Measurements from ENCODE around the gene ATP5F1D.

The ATP5F1D gene

GRCh38 chr19:1274081-1274851 lies 32.7 kb downstream of the ATP5F1D start:
- H3K4me1 ChIP-seq (ENCODE audit: control insufficient read depth, insufficient read depth, low read length) = peaks cover 5% of the 10 kb centered on the region
- no peaks in the 10 kb centered on the region for H3K27me3 ChIP-seq (ENCODE audit: control insufficient read depth, insufficient read depth, low read length)
- no peaks in the 10 kb centered on the region for H3K9me3 ChIP-seq (ENCODE audit: control insufficient read depth, insufficient read depth, low read length)
- peak overlapping the region; percentile 55 for H3K4me3 ChIP-seq (ENCODE audit: low read depth, low read length)
- peak overlapping the region; percentile 88 for H3K9ac ChIP-seq (ENCODE audit: low read depth, low read length)
- H3K36me3 ChIP-seq (ENCODE audit: control insufficient read depth, insufficient read depth, low read length) = peaks cover 50% of the 10 kb centered on the region

- H3K27me3 ChIP-seq (ENCODE audit: control insufficient read depth, insufficient read depth, low read length) = no peaks in the 10 kb centered on the region
- no peaks in the 10 kb centered on the region for H3K9me3 ChIP-seq (ENCODE audit: control insufficient read depth, insufficient read depth, low read length)
- peaks cover 5% of the 10 kb centered on the region for H3K4me1 ChIP-seq (ENCODE audit: control insufficient read depth, insufficient read depth, low read length)
- peaks cover 53% of the 10 kb centered on the region for H3K36me3 ChIP-seq (ENCODE audit: control insufficient read depth, insufficient read depth, low read length)
- H3K4me3 ChIP-seq (ENCODE audit: low read depth, low read length) = peak overlapping the region; percentile 55
- H3K9ac ChIP-seq (ENCODE audit: low read depth, low read length) = peak overlapping the region; percentile 88
Observed at GRCh38 chr19:1274852-1275259, 33.3 kb downstream of the ATP5F1D start.

GRCh38 chr19:1275260-1275975 lies 33.9 kb downstream of the ATP5F1D start, which contains the start of gene FAM174C:
TSS of gene FAM174C (plus strand) at chr19:1275530. CDS start at chr19:1275550, 20 bp downstream.
- no peaks in the 10 kb centered on the region for H3K27me3 ChIP-seq (ENCODE audit: control insufficient read depth, insufficient read depth, low read length)
- peaks cover 53% of the 10 kb centered on the region for H3K36me3 ChIP-seq (ENCODE audit: control insufficient read depth, insufficient read depth, low read length)
- H3K4me1 ChIP-seq (ENCODE audit: control insufficient read depth, insufficient read depth, low read length) = peaks cover 8% of the 10 kb centered on the region
- peak within 1 kb of the TSS; percentile 81 for H3K4me3 ChIP-seq (ENCODE audit: low read depth, low read length)
- peak within 1 kb of the TSS; percentile 88 for H3K9ac ChIP-seq (ENCODE audit: low read depth, low read length)
- H3K9me3 ChIP-seq (ENCODE audit: control insufficient read depth, insufficient read depth, low read length) = no peaks in the 10 kb centered on the region

GRCh38 chr19:1275976-1276627 lies 34.6 kb downstream of the ATP5F1D start:
- no peaks in the 10 kb centered on the region for H3K9me3 ChIP-seq (ENCODE audit: control insufficient read depth, insufficient read depth, low read length)
- peak overlapping the region; percentile 81 for H3K4me3 ChIP-seq (ENCODE audit: low read depth, low read length)
- peak overlapping the region; percentile 79 for H3K9ac ChIP-seq (ENCODE audit: low read depth, low read length)
- no peaks in the 10 kb centered on the region for H3K27me3 ChIP-seq (ENCODE audit: control insufficient read depth, insufficient read depth, low read length)
- peaks cover 8% of the 10 kb centered on the region for H3K4me1 ChIP-seq (ENCODE audit: control insufficient read depth, insufficient read depth, low read length)
- peaks cover 47% of the 10 kb centered on the region for H3K36me3 ChIP-seq (ENCODE audit: control insufficient read depth, insufficient read depth, low read length)

GRCh38 chr19:1276628-1277022 lies 35.1 kb downstream of the ATP5F1D start:
- H3K9ac ChIP-seq (ENCODE audit: low read depth, low read length) = peak overlapping the region; percentile 79
- H3K9me3 ChIP-seq (ENCODE audit: control insufficient read depth, insufficient read depth, low read length) = no peaks in the 10 kb centered on the region
- H3K36me3 ChIP-seq (ENCODE audit: control insufficient read depth, insufficient read depth, low read length) = peaks cover 41% of the 10 kb centered on the region
- peak overlapping the region; percentile 81 for H3K4me3 ChIP-seq (ENCODE audit: low read depth, low read length)
- H3K4me1 ChIP-seq (ENCODE audit: control insufficient read depth, insufficient read depth, low read length) = peaks cover 8% of the 10 kb centered on the region
- no peaks in the 10 kb centered on the region for H3K27me3 ChIP-seq (ENCODE audit: control insufficient read depth, insufficient read depth, low read length)

GRCh38 chr19:1277061-1277460 lies 35.5 kb downstream of the ATP5F1D start:
- Histone ChIP-seq H3K9me3 (ENCODE audit: control insufficient read depth, insufficient read depth, low read length) (no peaks in the 10 kb centered on the region), H3K4me1 (ENCODE audit: control insufficient read depth, insufficient read depth, low read length) (peaks cover 8% of the 10 kb centered on the region), H3K4me3 (ENCODE audit: low read depth, low read length) (no peak overlapping the region), H3K9ac (ENCODE audit: low read depth, low read length) (no peak overlapping the region), H3K27me3 (ENCODE audit: control insufficient read depth, insufficient read depth, low read length) (no peaks in the 10 kb centered on the region), H3K36me3 (ENCODE audit: control insufficient read depth, insufficient read depth, low read length) (peaks cover 37% of the 10 kb centered on the region)

GRCh38 chr19:1278074-1278473 lies 36.5 kb downstream of the ATP5F1D start:
- H3K4me3 ChIP-seq (ENCODE audit: low read depth, low read length) = no peak overlapping the region
- H3K9me3 ChIP-seq (ENCODE audit: control insufficient read depth, insufficient read depth, low read length) = no peaks in the 10 kb centered on the region
- H3K27me3 ChIP-seq (ENCODE audit: control insufficient read depth, insufficient read depth, low read length) = no peaks in the 10 kb centered on the region
- no peak overlapping the region for H3K9ac ChIP-seq (ENCODE audit: low read depth, low read length)
- H3K36me3 ChIP-seq (ENCODE audit: control insufficient read depth, insufficient read depth, low read length) = peaks cover 27% of the 10 kb centered on the region
- peaks cover 8% of the 10 kb centered on the region for H3K4me1 ChIP-seq (ENCODE audit: control insufficient read depth, insufficient read depth, low read length)

GRCh38 chr19:1278713-1279660 lies 37.4 kb downstream of the ATP5F1D start:
- no peak overlapping the region for H3K9ac ChIP-seq (ENCODE audit: low read depth, low read length)
- H3K4me3 ChIP-seq (ENCODE audit: low read depth, low read length) = no peak overlapping the region
- peaks cover 20% of the 10 kb centered on the region for H3K36me3 ChIP-seq (ENCODE audit: control insufficient read depth, insufficient read depth, low read length)
- H3K27me3 ChIP-seq (ENCODE audit: control insufficient read depth, insufficient read depth, low read length) = no peaks in the 10 kb centered on the region
- H3K4me1 ChIP-seq (ENCODE audit: control insufficient read depth, insufficient read depth, low read length) = peaks cover 3% of the 10 kb centered on the region
- no peaks in the 10 kb centered on the region for H3K9me3 ChIP-seq (ENCODE audit: control insufficient read depth, insufficient read depth, low read length)

GRCh38 chr19:1279782-1280341 lies 38.3 kb downstream of the ATP5F1D start:
- H3K27me3 ChIP-seq (ENCODE audit: control insufficient read depth, insufficient read depth, low read length) = peaks cover 4% of the 10 kb centered on the region
- peaks cover 3% of the 10 kb centered on the region for H3K4me1 ChIP-seq (ENCODE audit: control insufficient read depth, insufficient read depth, low read length)
- H3K9me3 ChIP-seq (ENCODE audit: control insufficient read depth, insufficient read depth, low read length) = no peaks in the 10 kb centered on the region
- no peak overlapping the region for H3K4me3 ChIP-seq (ENCODE audit: low read depth, low read length)
- no peak overlapping the region for H3K9ac ChIP-seq (ENCODE audit: low read depth, low read length)
- H3K36me3 ChIP-seq (ENCODE audit: control insufficient read depth, insufficient read depth, low read length) = peaks cover 11% of the 10 kb centered on the region

- H3K9me3 ChIP-seq (ENCODE audit: control insufficient read depth, insufficient read depth, low read length) = no peaks in the 10 kb centered on the region
- H3K4me3 ChIP-seq (ENCODE audit: low read depth, low read length) = no peak overlapping the region
- no peak overlapping the region for H3K9ac ChIP-seq (ENCODE audit: low read depth, low read length)
- peaks cover 9% of the 10 kb centered on the region for H3K36me3 ChIP-seq (ENCODE audit: control insufficient read depth, insufficient read depth, low read length)
- H3K4me1 ChIP-seq (ENCODE audit: control insufficient read depth, insufficient read depth, low read length) = peaks cover 3% of the 10 kb centered on the region
- peaks cover 5% of the 10 kb centered on the region for H3K27me3 ChIP-seq (ENCODE audit: control insufficient read depth, insufficient read depth, low read length)
Observed at GRCh38 chr19:1280636-1281568, 39.4 kb downstream of the ATP5F1D start.
